Measurements from ENCODE around the gene APH1A. TPM values are rescaled to one million over a fixed set of nuclear protein-coding genes. Genes with fewer than 3 reads are reported as not detected.

The APH1A gene
- polyA plus RNA-seq, 3 donors, result 83.7 to 134 (median 83.9) TPM

DNA sequence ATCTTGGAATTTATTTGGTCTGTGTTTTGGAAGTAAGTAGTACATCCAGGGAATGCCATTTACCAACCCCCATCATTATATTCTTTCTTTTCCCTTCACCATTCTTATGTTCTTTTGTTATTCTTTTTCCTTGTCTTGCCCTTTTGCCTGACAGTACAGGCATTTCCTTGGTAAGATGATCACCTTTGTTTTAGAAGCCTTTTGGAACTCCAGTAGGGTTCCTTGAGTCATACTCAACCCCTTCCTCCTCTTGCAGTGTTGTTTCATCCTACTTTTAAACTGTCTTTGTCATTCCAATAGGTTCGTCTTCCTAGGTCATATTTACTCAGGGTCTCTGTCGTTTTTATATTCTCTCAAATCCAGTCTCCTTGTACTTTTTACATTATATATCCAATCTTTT is 34.1 kb upstream of the APH1A start:
- Mint-ChIP-seq H3K4me3 (no peak overlapping the region), H3K4me1 (no peaks in the 10 kb centered on the region), H3K36me3 (peaks cover 40 to 81% of the 10 kb centered on the region in 2 donors), H3K27ac (peak overlapping the region in 1 of 7 donors; percentile 23), H3K9me3 (no peaks in the 10 kb centered on the region), H3K27me3 (ENCODE audit: low read depth in 3 of 3) (no peaks in the 10 kb centered on the region)
- intact Hi-C loops (cut with micrococcal nuclease), result loop anchor here in 1 of 2 donors (10.0 kb wide), 1 partner anchor 48 kb away; the partner anchor contains the start of gene CA14
- H3K27me3 ChIP-seq (ENCODE audit: control insufficient read depth in 2 of 2, insufficient read depth in 2 of 2, low read length in 2 of 2), result no peaks in the 10 kb centered on the region
- no peaks in the 10 kb centered on the region for H3K79me2 ChIP-seq (ENCODE audit: insufficient read depth, low read length)
- no peak overlapping the region for H3K27ac ChIP-seq (ENCODE audit: low read depth in 1 of 2, low read length in 2 of 2)
- H4K20me1 ChIP-seq (ENCODE audit: insufficient read depth, low read length), result no peaks in the 10 kb centered on the region
- H3K4me1 ChIP-seq (ENCODE audit: control insufficient read depth in 1 of 2, insufficient read depth in 2 of 2, low read length in 2 of 2), result no peaks in the 10 kb centered on the region
- no peak overlapping the region for H2AFZ ChIP-seq (ENCODE audit: insufficient read depth, low read depth, low read length, poor library complexity, severe bottlenecking)
- no CpG with 5 or more reads among the region's 2 CpGs for WGBS (ENCODE audit: insufficient coverage)
- H3K9me3 ChIP-seq (replicated peaks in 1 of 2; ENCODE audit: control insufficient read depth in 1 of 2, insufficient read depth in 1 of 2, low read length in 2 of 2), result no peaks in the 10 kb centered on the region
- TF ChIP-seq, protein P1, sequence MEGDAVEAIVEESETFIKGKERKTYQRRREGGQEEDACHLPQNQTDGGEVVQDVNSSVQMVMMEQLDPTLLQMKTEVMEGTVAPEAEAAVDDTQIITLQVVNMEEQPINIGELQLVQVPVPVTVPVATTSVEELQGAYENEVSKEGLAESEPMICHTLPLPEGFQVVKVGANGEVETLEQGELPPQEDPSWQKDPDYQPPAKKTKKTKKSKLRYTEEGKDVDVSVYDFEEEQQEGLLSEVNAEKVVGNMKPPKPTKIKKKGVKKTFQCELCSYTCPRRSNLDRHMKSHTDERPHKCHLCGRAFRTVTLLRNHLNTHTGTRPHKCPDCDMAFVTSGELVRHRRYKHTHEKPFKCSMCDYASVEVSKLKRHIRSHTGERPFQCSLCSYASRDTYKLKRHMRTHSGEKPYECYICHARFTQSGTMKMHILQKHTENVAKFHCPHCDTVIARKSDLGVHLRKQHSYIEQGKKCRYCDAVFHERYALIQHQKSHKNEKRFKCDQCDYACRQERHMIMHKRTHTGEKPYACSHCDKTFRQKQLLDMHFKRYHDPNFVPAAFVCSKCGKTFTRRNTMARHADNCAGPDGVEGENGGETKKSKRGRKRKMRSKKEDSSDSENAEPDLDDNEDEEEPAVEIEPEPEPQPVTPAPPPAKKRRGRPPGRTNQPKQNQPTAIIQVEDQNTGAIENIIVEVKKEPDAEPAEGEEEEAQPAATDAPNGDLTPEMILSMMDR (IDR thresholded peaks at IDR 0.05), result no peak
- DNase-seq, result no peak
- H3K36me3 ChIP-seq (replicated peaks in 1 of 2; ENCODE audit: control insufficient read depth in 1 of 2, insufficient read depth in 2 of 2, low read length in 2 of 2), result peaks cover 37 to 69% of the 10 kb centered on the region in 2 donors
- no peak overlapping the region for H3K4me3 ChIP-seq (replicated peaks in 1 of 3; ENCODE audit: low read depth in 2 of 3, low read length in 3 of 3)
- H3K9ac ChIP-seq (ENCODE audit: insufficient read depth, low read length, poor library complexity, severe bottlenecking), result no peak overlapping the region
- H3K4me2 ChIP-seq (replicated peaks; ENCODE audit: extremely low read depth, low read length, poor library complexity, severe bottlenecking), result no peak overlapping the region

DNA sequence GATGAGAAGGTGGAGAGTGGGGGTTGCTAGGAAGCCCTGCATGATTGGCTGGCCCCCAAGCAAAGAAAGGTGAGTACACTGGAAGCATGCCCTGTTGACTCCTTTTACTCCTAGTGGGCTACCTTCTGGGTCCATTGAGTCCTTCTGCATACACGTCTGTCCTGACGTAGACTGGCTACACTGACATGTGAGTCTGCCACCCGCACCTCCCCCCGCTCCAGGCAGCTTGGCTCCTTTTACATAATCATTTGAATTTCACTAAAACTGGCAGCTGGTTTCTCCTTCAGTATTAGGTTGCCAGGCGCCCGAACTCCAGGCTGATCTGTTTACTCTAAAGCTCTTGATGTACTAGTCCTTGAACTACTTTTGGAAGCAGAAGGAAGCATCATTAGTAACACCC is 33.5 kb upstream of the APH1A start:
- intact Hi-C loops (cut with micrococcal nuclease), result loop anchor here in 1 of 2 donors (10.0 kb wide), 1 partner anchor 48 kb away; the partner anchor contains the start of gene CA14
- H3K27ac ChIP-seq (ENCODE audit: low read depth in 1 of 2, low read length in 2 of 2), result no peak overlapping the region
- H4K20me1 ChIP-seq (ENCODE audit: insufficient read depth, low read length), result no peaks in the 10 kb centered on the region
- H2AFZ ChIP-seq (ENCODE audit: insufficient read depth, low read depth, low read length, poor library complexity, severe bottlenecking), result no peak overlapping the region
- Mint-ChIP-seq H3K9me3 (no peaks in the 10 kb centered on the region), H3K27ac (peak overlapping the region in 1 of 7 donors; percentile 16), H3K36me3 (peaks cover 41 to 81% of the 10 kb centered on the region in 2 donors), H3K27me3 (ENCODE audit: low read depth in 3 of 3) (no peaks in the 10 kb centered on the region), H3K4me3 (no peak overlapping the region), H3K4me1 (no peaks in the 10 kb centered on the region)
- TF ChIP-seq, protein P1 (IDR thresholded peaks at IDR 0.05), result no peak
- no peaks in the 10 kb centered on the region for H3K9me3 ChIP-seq (replicated peaks in 1 of 2; ENCODE audit: control insufficient read depth in 1 of 2, insufficient read depth in 1 of 2, low read length in 2 of 2)
- H3K36me3 ChIP-seq (replicated peaks in 1 of 2; ENCODE audit: control insufficient read depth in 1 of 2, insufficient read depth in 2 of 2, low read length in 2 of 2), result peaks cover 31 to 69% of the 10 kb centered on the region in 2 donors
- no peaks in the 10 kb centered on the region for H3K79me2 ChIP-seq (ENCODE audit: insufficient read depth, low read length)
- 95% methylated on average over 4 of the region's 6 CpGs for WGBS (ENCODE audit: insufficient coverage)
- no peak for DNase-seq
- H3K4me2 ChIP-seq (replicated peaks; ENCODE audit: extremely low read depth, low read length, poor library complexity, severe bottlenecking), result no peak overlapping the region
- H3K27me3 ChIP-seq (ENCODE audit: control insufficient read depth in 2 of 2, insufficient read depth in 2 of 2, low read length in 2 of 2), result no peaks in the 10 kb centered on the region
- no peak overlapping the region for H3K4me3 ChIP-seq (replicated peaks in 1 of 3; ENCODE audit: low read depth in 2 of 3, low read length in 3 of 3)
- no peak overlapping the region for H3K9ac ChIP-seq (ENCODE audit: insufficient read depth, low read length, poor library complexity, severe bottlenecking)
- no peaks in the 10 kb centered on the region for H3K4me1 ChIP-seq (ENCODE audit: control insufficient read depth in 1 of 2, insufficient read depth in 2 of 2, low read length in 2 of 2)
